Fibroblast of skin of scalp (primary cell): ENCODE measurements around the gene CFAP126.
A peak's percentile ranks its signal among the peaks of the same experiment; 100 is the strongest.
"Not testable (repeated sequence)": the region's sequence is repeated elsewhere in the genome, so short reads cannot be mapped to it uniquely, and the experiment has no call there.

Experiments used
- DNase-seq: peaks from one replicate; pipeline ENCODE4 v3.0.0-alpha.2; 2013

CFAP126 gene

DNA sequence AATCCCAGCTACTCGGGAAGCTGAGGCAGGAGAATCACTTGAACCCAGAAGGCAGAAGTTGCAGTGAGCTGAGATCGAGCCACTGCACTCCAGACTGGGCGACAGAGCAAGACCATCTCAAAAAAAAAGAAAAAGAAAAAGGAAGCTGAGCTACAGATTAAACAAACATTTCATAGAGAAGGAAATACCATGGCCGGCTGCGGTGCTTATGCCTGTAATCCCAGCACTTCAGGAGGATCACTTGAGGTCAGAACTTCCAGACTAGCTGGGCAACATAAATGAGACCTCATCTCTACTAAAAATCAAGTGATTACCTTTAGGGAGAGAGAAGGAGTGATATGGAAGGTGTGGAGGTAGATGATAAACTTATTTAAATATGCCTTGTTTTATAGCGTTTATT lies 14.0 kb upstream of the CFAP126 start:
- no peak for DNase-seq

DNA sequence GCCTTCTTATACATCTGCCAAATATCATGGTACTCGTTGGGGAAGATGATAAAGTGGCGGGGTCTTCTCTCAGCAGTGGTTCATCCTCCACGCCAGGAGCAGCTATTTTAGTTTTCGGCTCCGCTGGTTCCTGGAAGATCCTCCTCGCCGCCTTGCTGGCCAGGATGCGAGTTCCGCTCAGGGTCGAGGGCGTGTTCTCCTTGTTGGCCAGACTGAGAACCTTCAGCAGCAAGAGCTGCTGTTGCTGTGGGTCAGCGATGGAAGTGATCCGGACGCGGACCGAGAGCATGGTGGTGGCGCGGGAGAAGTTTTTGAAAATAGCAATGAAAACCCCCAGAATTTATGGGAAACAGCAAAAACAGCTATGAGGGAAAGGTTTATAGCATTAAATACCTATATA lies 11.4 kb upstream of the CFAP126 start:
- no peak for DNase-seq

DNA sequence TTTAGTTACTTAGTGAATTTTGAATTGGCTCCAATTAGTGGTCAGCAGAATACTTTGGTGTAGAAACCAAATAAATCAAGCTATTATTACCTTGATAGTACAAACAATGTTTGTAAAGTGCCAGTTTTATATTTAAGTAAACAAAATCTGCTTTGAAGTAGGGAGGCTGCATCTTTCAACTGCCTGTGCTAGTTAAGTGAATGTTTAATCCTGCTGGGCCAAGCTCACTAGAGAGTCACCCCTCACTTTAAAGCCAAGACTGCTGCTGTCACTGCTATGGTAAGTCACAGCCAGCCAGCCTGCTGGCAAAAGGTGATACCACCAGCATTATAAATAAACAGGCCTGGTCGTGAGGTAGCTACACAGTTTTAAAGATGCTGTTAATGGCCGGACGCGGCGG lies 10.3 kb upstream of the CFAP126 start:
- DNase-seq = no peak

DNA sequence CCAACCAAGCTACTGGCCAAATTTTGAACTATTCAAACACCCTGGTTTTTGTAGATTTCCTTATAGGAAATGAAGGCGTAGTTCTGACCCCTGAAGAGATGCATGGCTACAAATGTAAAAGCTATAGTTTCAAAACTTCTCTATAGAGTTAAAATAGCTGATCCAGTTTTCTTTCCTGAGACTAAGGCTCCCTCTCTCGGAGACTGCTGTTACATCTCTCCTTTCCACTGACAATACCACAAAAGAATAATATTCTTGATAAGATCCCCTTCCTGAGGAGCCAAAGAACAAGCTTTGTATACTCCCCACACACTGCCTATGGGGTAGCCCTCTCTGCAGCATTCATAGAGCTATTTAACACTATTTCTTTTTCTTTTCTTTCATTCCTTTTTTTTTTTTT lies 6.7 kb upstream of the CFAP126 start:
- peak; percentile 6 for DNase-seq

DNA sequence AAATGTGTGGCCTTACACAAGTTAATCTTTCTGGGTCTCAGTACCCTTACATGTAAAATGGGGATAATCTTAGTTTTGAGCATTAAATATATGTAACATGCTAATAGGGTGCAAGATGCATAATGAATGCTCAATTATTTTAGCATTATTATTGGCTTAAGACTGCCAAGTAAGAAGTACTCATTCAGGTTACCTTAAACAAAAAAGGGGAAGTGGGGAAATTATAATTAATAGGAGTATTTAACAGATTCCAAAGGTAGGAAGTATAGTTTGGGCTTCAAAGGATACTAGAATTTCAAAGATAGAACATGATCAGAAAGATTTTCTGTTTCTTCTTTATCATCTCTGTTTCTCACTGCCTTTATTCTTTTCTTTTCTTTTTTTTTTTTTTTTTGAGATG lies 5.8 kb upstream of the CFAP126 start:
- DNase-seq = no peak

DNA sequence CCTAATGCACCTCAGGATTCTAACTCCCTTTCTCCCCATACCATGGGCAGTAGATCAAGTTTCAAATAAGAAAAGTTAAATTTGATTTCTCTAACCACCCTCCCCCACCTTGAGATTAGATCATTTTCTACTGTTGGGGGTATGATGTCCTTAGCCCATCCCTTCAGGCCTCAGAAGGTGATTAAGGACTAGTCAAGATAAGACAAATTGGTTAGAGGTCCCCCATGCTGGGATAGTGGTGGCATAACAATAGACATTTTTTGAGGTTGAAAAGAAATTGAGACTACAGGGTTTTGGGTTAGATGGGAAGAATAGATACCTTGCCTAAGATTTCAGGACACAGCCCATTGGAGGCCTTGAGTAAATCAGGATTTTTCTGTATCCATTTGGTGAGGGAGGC lies 2.5 kb downstream of the CFAP126 start:
- no peak for DNase-seq

DNA sequence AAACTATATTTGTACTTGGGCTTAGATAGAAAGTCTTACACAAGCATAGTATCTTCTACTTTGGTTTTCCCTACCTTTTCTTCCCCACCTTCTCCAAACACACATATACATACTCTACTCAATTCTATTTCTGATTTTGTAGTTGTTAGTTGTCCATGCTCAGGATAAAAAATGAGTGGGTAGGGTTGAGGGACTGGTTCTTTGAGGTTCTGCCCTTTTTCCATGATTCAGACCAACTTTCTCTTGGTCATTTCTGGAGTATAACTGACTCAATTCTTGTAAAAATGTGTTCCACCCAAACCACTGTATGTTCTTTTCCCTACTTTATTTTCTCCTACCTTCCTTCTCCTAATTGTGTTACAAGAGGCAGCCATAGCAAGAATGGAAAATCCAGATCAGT lies 3.3 kb downstream of the CFAP126 start:
- no peak for DNase-seq

DNA sequence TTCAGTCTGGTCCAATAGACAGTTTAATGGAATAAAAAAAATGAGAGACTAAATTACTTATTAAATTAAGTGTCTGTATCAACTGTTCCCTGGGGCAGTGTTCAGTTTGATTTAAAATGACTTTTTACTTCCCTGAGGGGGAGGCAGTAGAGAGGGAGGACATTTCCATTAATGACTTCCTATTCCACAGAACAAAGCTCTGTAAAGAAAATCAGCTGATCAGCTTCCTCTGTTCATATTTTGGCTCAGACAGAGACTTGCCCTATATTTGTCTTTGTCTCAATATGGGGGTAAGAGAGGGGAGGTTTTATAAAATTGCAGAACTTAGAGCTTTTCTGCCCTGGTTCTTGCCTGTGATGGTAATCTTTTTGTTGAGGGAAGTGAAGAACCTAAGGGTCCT lies 8.4 kb downstream of the CFAP126 start:
- DNase-seq = no peak

DNA sequence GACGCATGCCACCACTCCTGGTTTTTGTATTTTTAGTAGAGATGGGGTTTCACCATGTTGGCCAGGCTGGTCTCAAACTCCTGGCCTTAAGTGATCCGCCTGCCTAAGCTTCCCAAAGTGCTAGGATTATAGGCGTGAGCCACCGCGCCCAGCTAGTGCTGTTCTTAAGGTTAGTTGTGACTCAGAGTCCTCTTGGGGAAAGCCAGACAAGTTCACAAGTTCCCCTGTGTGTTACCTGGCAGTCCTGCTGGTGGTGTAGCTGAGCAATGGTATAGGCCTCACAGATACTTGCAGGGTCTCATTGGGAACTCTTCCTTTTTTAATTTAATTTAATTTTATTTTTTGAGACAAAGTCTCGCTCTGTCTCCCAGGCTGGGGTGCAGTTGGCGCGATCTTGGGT lies 10.6 kb downstream of the CFAP126 start:
- DNase-seq = no peak

DNA sequence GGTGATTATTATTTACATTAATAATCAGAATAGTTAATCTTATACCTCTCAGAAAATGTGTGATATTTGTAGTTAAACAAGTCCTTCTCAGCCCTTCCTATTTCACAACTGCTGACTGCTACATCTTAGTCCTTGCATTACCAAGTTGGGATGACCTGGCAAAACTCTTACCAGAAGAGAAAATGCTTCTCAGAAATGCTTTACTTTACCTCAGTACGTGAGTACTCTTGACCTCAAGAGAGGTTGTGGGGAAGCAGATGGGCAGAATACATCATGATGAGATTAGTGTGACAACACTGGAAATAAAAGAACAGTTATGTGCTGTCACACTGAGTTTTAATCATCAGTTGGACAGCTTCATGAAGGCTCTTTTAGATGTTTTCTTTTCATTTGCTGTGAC lies 16.2 kb downstream of the CFAP126 start:
- DNase-seq = no peak

DNA sequence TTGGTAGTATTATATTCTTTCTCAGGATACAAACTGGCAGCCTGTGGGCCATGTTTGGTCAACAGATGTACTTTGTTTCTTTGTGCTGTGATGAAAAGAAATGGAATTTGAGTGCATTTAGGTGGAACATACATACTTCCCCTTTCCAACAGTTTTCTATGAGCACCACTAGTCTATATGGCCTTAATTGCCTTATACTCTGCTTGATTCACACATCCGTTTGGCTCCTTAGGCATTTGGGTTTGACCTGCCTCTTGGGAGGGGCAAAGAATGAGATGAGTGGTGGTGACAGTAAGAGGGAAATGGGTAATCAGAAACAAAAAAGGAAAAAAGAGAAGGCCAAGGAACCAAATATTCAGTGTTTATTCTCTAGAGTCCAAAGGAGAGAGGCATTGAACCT lies 17.0 kb downstream of the CFAP126 start:
- DNase-seq = no peak

DNA sequence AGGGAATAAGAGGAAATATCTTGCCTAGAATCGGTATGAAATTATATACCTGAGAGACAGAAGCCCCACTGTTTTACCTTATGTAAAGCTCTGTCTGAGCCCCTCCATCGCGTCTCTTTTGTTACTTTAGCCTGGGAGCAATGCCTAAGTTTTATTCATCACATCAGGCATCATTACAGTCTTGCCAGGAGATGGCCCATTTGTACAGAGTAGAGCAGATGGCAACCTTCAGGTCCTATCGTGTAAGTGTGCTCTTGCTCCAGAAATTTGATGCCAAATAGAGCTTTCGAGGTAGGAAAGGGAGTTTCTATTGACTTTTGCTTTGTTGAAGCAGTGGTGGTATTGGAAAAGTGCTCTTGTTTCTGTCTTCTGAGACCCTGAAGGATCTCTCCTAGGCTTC lies 24.9 kb downstream of the CFAP126 start:
- no peak for DNase-seq

DNA sequence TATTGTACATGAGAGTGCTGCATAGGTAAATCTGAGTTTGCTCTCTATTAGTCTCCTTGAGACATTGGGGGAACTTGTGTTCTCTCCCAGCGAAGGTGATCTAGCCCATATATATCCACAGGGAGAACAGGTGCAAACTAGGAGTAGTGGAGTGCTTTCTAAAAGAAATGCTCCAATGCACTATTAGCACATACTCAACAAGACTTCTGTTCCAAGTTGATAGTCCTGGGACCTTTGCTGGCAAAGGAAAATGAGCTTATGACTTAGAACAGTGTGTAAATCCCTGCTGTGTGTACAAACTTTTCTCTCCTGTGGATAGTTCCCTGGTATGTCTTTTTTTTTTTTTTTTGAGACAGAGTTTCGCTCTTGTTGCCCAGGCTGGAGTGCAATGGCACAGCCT lies 25.5 kb downstream of the CFAP126 start:
- DNase-seq = no peak

DNA sequence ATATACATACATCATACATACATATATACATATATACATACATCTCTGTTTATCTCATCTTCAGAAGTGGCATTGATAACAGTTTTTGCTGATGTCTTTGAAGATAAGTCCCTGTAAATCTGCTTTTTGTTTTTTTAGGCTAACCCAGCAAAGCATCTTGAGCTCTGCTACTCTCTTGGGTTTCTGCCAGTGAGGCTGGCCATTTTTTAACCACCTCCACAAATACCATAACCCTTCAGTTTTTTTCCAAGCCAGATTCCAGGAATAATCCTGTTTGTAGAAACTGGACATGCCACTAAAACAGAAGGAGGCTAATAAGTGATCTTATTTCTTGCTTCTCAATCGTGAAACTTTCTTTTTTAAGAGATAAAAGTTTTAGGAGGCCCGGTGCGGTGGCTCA lies 31.9 kb downstream of the CFAP126 start:
- no peak for DNase-seq

DNA sequence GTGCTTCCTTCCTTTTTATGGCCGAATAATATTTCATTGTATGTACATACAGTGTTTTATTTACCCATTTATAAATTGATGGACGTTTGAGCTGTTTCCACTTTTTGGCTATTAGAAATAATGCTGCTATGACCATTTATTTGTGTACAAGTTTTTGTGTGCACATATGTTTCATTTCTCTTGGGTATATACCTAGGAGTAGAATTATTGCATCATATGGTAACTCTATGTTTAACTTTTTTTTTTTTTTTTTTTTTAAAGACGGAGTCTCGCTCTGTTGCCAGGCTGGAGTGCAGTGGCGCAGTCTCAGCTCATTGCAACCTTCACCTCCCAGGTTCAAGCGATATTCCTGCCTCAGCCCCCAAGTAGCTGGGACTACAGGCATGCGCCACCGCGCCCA lies 34.5 kb downstream of the CFAP126 start:
- no peak for DNase-seq

DNA sequence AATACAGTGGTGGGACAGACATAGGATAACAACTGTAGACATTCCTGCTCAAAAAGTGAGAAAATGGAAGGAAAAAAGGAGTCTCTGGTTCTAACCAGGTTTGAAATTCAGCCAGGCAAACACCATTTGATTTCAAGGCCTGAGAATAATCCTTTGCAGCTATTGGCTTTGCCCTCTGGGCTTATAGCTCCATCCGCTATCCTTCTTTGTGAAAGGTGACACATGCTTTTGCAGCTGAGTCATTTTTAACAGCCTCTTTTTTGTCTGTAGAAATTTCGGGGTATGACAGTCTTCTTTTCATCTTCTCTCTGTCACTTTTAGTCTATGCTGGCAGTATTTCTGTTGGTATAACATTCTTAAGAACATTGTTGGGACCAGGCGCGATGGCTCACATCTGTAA lies 37.3 kb downstream of the CFAP126 start:
- DNase-seq = no peak

DNA sequence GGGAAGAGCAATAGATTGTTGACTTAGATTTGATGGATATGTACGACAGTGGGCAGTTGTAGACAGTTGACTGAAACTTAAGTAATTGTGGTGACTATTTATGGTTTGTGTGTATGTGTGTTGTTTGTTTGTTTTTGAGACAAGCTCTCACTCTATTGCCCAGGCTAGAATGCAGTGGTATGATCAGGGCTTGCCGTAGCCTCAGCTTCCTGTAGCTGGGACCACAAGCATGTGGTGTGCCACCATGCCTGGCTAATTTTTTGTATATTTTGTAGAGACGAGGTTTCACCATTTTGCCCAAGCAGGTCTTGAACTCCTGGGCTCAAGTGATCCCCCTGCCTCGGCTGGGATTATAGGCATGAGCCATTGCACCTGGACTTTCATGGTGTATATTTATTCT lies 43.7 kb downstream of the CFAP126 start:
- DNase-seq = no peak

DNA sequence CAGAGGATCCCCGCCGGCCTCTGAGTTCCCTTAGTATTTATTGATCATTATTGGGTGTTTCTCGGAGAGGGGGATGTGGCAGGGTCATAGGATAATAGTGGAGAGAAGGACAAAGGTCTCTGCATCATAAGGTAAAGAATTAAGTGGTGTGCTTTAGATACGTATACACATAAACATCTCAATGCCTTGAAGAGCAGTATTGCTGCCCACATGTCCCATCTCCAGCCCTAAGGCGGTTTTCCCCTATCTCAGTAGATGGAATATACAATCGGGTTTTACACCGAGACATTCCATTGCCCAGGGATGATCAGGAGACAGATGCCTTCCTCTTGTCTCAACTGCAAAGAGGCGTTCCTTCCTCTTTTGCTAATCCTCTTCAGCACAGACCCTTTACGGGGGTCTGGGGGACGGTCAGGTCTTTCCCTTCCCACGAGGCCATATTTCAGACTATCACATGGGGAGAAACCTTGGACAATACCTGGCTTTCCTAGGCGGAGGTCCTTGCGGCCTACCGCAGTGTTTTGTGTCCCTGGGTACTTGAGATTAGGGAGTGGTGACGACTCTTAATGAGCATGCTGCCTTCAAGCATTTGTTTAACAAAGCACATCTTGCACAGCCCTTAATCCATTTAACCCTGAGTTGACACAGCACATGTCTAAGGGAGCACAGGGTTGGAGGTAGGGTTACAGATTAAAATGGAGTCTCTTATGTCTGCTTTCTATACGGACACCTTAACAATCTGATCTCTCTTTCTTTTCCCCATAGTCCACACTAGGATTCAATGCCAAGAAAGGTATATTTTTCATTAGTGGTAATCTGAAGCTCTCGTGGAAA lies 51.6 kb downstream of the CFAP126 start:
- DNase-seq = not testable (repeated sequence)
